ENCODE measurements around the gene PSMD4. TPM values are rescaled to one million over a fixed set of nuclear protein-coding genes. Genes with fewer than 3 reads are reported as not detected.
"Not testable (repeated sequence)": the region's sequence is repeated elsewhere in the genome, so short reads cannot be mapped to it uniquely, and the experiment has no call there.

Gene PSMD4
- polyA plus RNA-seq (2012; ENCODE audit: missing spikeins) = 182 TPM

- FAIRE-seq = peak; percentile 99
- TF ChIP-seq TAF1 (IDR thresholded peaks at IDR 0.05; ENCODE audit: borderline replicate concordance, low read depth, low read length) (peak; percentile 84), POLR2A (IDR thresholded peaks at IDR 0.05; ENCODE audit: low read depth, low read length) (peak; percentile 94), POLR2AphosphoS5 (IDR thresholded peaks at IDR 0.05; ENCODE audit: low read depth, low read length) (peak; percentile 95)
- peak; percentile 99 for DNase-seq (ENCODE audit: insufficient read length)
Observed at GRCh38 chr1:151254217-151255213, at the start of gene PSMD4. TSS of gene PSMD4 (plus strand) at chr1:151254734. CDS start at chr1:151254783, 49 bp downstream.

- DNase-seq (ENCODE audit: insufficient read length); FAIRE-seq: not testable (repeated sequence)
Observed at GRCh38 chr1:151205381-151205965, 49.1 kb upstream of the PSMD4 start.

- FAIRE-seq = no peak
- no peak for DNase-seq (ENCODE audit: insufficient read length)
- TF ChIP-seq POLR2A (IDR thresholded peaks at IDR 0.05; ENCODE audit: low read depth, low read length) (no peak), POLR2AphosphoS5 (IDR thresholded peaks at IDR 0.05; ENCODE audit: low read depth, low read length) (no peak), TAF1 (IDR thresholded peaks at IDR 0.05; ENCODE audit: borderline replicate concordance, low read depth, low read length) (no peak)
Observed at GRCh38 chr1:151210830-151211229, 43.7 kb upstream of the PSMD4 start.

- no peak for DNase-seq (ENCODE audit: insufficient read length)
- TF ChIP-seq POLR2AphosphoS5 (IDR thresholded peaks at IDR 0.05; ENCODE audit: low read depth, low read length) = no peak
- no peak for TF ChIP-seq TAF1 (IDR thresholded peaks at IDR 0.05; ENCODE audit: borderline replicate concordance, low read depth, low read length)
- TF ChIP-seq POLR2A (IDR thresholded peaks at IDR 0.05; ENCODE audit: low read depth, low read length) = no peak
- FAIRE-seq = no peak
Observed at GRCh38 chr1:151211972-151212705, 42.4 kb upstream of the PSMD4 start.

- FAIRE-seq = no peak
- DNase-seq (ENCODE audit: insufficient read length) = no peak
- TF ChIP-seq POLR2A (IDR thresholded peaks at IDR 0.05; ENCODE audit: low read depth, low read length) (no peak), TAF1 (IDR thresholded peaks at IDR 0.05; ENCODE audit: borderline replicate concordance, low read depth, low read length) (no peak), POLR2AphosphoS5 (IDR thresholded peaks at IDR 0.05; ENCODE audit: low read depth, low read length) (no peak)
Observed at GRCh38 chr1:151213560-151213959, 41.0 kb upstream of the PSMD4 start.

GRCh38 chr1:151221616-151222015 lies 32.9 kb upstream of the PSMD4 start:
- no peak for FAIRE-seq
- TF ChIP-seq POLR2A (IDR thresholded peaks at IDR 0.05; ENCODE audit: low read depth, low read length) = no peak
- no peak for TF ChIP-seq POLR2AphosphoS5 (IDR thresholded peaks at IDR 0.05; ENCODE audit: low read depth, low read length)
- TF ChIP-seq TAF1 (IDR thresholded peaks at IDR 0.05; ENCODE audit: borderline replicate concordance, low read depth, low read length) = no peak
- no peak for DNase-seq (ENCODE audit: insufficient read length)

GRCh38 chr1:151222130-151222529 lies 32.4 kb upstream of the PSMD4 start:
- FAIRE-seq = no peak
- TF ChIP-seq POLR2AphosphoS5 (IDR thresholded peaks at IDR 0.05; ENCODE audit: low read depth, low read length) (no peak), TAF1 (IDR thresholded peaks at IDR 0.05; ENCODE audit: borderline replicate concordance, low read depth, low read length) (no peak), POLR2A (IDR thresholded peaks at IDR 0.05; ENCODE audit: low read depth, low read length) (no peak)
- no peak for DNase-seq (ENCODE audit: insufficient read length)

- no peak for TF ChIP-seq POLR2AphosphoS5 (IDR thresholded peaks at IDR 0.05; ENCODE audit: low read depth, low read length)
- TF ChIP-seq TAF1 (IDR thresholded peaks at IDR 0.05; ENCODE audit: borderline replicate concordance, low read depth, low read length) = no peak
- TF ChIP-seq POLR2A (IDR thresholded peaks at IDR 0.05; ENCODE audit: low read depth, low read length) = no peak
- DNase-seq (ENCODE audit: insufficient read length) = no peak
- no peak for FAIRE-seq
Observed at GRCh38 chr1:151235235-151235634, 19.3 kb upstream of the PSMD4 start.

- TF ChIP-seq TAF1 (IDR thresholded peaks at IDR 0.05; ENCODE audit: borderline replicate concordance, low read depth, low read length) (no peak), POLR2AphosphoS5 (IDR thresholded peaks at IDR 0.05; ENCODE audit: low read depth, low read length) (no peak), POLR2A (IDR thresholded peaks at IDR 0.05; ENCODE audit: low read depth, low read length) (no peak)
- no peak for DNase-seq (ENCODE audit: insufficient read length)
Observed at GRCh38 chr1:151237678-151238466, 16.7 kb upstream of the PSMD4 start.

GRCh38 chr1:151238467-151238739 lies 16.1 kb upstream of the PSMD4 start:
- DNase-seq (ENCODE audit: insufficient read length) = no peak
- no peak for FAIRE-seq
- TF ChIP-seq POLR2A (IDR thresholded peaks at IDR 0.05; ENCODE audit: low read depth, low read length) = no peak
- no peak for TF ChIP-seq POLR2AphosphoS5 (IDR thresholded peaks at IDR 0.05; ENCODE audit: low read depth, low read length)
- no peak for TF ChIP-seq TAF1 (IDR thresholded peaks at IDR 0.05; ENCODE audit: borderline replicate concordance, low read depth, low read length)

More at GRCh38 chr1:151237678-151238466, 16.7 kb upstream of the PSMD4 start:
- no peak for FAIRE-seq

- FAIRE-seq (no peak), DNase-seq (ENCODE audit: insufficient read length) (no peak)
- TF ChIP-seq TAF1 (IDR thresholded peaks at IDR 0.05; ENCODE audit: borderline replicate concordance, low read depth, low read length) (no peak), POLR2A (IDR thresholded peaks at IDR 0.05; ENCODE audit: low read depth, low read length) (no peak), POLR2AphosphoS5 (IDR thresholded peaks at IDR 0.05; ENCODE audit: low read depth, low read length) (no peak)
Observed at GRCh38 chr1:151242442-151242841, 12.1 kb upstream of the PSMD4 start.
